ENCODE data around the gene THEM5. TPM values are rescaled to one million over a fixed set of nuclear protein-coding genes. Genes with fewer than 3 reads are reported as not detected.

Gene THEM5
- total and polyA plus RNA-seq, 10 of the 15 experiments (the other 5 are each of a cell fraction or from before 2014, with no cell fraction given), result 0.16 TPM; not detected in 9

- TF ChIP-seq E2F4 (IDR thresholded peaks at IDR 0.05; ENCODE audit: low read depth, low read length), result no peak
- no peak for TF ChIP-seq POU2F2 (IDR thresholded peaks at IDR 0.05; ENCODE audit: borderline replicate concordance, low read depth, low read length)
- no peak for TF ChIP-seq IRF3 (IDR thresholded peaks at IDR 0.05)
- TF ChIP-seq MXI1 (IDR thresholded peaks at IDR 0.05; ENCODE audit: low read depth, low read length), result no peak
- no peak for TF ChIP-seq PKNOX1 (IDR thresholded peaks at IDR 0.05)
These were observed 17.9 kb downstream of the THEM5 start (continued) for GRCh38 chr1:151835596-151835995.

GRCh38 chr1:151834239-151834638, 19.3 kb downstream of the THEM5 start:
- DNase-seq (ENCODE audit: low read depth, low spot score) (no peak), FAIRE-seq (no peak), ATAC-seq (no peak)
- H3K79me2 ChIP-seq (ENCODE audit: control insufficient read depth, insufficient read depth, low read length), result no peaks in the 10 kb centered on the region
- WGBS (ENCODE audit: insufficient coverage, insufficient replicate concordance, low lambda C conversion rate, missing lambda C conversion rate), result 0% methylated on average over 3 of the region's 3 CpGs
- H3K9ac ChIP-seq (ENCODE audit: control insufficient read depth, insufficient read depth, low read length), result no peak overlapping the region
- H3K4me2 ChIP-seq (ENCODE audit: control insufficient read depth, insufficient read depth), result no peak overlapping the region
- no peaks in the 10 kb centered on the region for H3K36me3 ChIP-seq (ENCODE audit: control insufficient read depth in 2 of 2, insufficient read depth in 2 of 2, low read length in 1 of 2)
- intact Hi-C loops (cut with micrococcal nuclease; ENCODE audit: unreplicated experiment), result loop anchor here (10.0 kb wide), 1 partner anchor 119 kb away; the partner anchor contains the start of gene CELF3
- no peak for TF ChIP-seq BACH1 (IDR thresholded peaks at IDR 0.05; ENCODE audit: borderline replicate concordance)
- TF ChIP-seq SREBF1 (IDR thresholded peaks at IDR 0.05; ENCODE audit: low read length), result no peak
- no peak for TF ChIP-seq IRF3 (IDR thresholded peaks at IDR 0.05)
- SMC1A ChIA-PET (ENCODE audit: uncharacterized antibody, unreplicated experiment), result interaction anchor here (1.1 to 3.8 kb wide), 3 partner anchors 12 to 533 kb away, joined by 3 to 12 read pairs (median 3); no protein-coding TSS in a partner anchor
- H3K27me3 ChIP-seq (replicated peaks in 1 of 2; ENCODE audit: control insufficient read depth in 2 of 2, insufficient read depth in 2 of 2, low read length in 1 of 2), result peaks cover 0 to 8% of the 10 kb centered on the region in 2 experiments
- CTCF ChIA-PET, result interaction anchor here (0.7 to 2.8 kb wide), 3 partner anchors 48 to 100 kb away, joined by 3 to 15 read pairs (median 3); no protein-coding TSS in a partner anchor
- H4K20me1 ChIP-seq (ENCODE audit: control insufficient read depth, insufficient read depth), result peaks cover 5% of the 10 kb centered on the region; the same call in 1 of the 2 replicates
- in situ Hi-C loops (cut with MboI), result loop anchor here (10.0 kb wide), 2 partner anchors 389 to 539 kb away; no protein-coding TSS in a partner anchor
- no peak overlapping the region for H2AFZ ChIP-seq (ENCODE audit: control insufficient read depth, low read depth, low read length)
- no peak overlapping the region for H3K27ac ChIP-seq (ENCODE audit: control insufficient read depth, insufficient read depth)
- BruUV-seq (replicated peaks), result no TSS peak
- RAD21 ChIA-PET (ENCODE audit: unreplicated experiment), result no interaction called here
- H3K4me1 ChIP-seq (ENCODE audit: control insufficient read depth, insufficient read depth, low read length), result peaks cover 7% of the 10 kb centered on the region; the same call in 1 of the 2 replicates
- POLR2A ChIA-PET, result no interaction called here
- H3K4me3 ChIP-seq, result no peak overlapping the region
- no peaks in the 10 kb centered on the region for H3K9me3 ChIP-seq (replicated peaks; ENCODE audit: control insufficient read depth, insufficient read depth, low read length)

Data from GM12878 (cell line).